GM12873 (cell line): ENCODE measurements around the gene VSTM4.

ENCODE experiments used
- TF ChIP-seq, protein P1 (sequence below): IDR thresholded peaks from 2 replicates; pipeline ENCODE4 v1.5.1; 2012; ENCODE audit warnings: low read depth, mild to moderate bottlenecking, moderate library complexity, low read length, control low read depth; ENCODE audit not compliant: insufficient read depth; ENCODE audit errors: missing control alignments

VSTM4 gene

DNA sequence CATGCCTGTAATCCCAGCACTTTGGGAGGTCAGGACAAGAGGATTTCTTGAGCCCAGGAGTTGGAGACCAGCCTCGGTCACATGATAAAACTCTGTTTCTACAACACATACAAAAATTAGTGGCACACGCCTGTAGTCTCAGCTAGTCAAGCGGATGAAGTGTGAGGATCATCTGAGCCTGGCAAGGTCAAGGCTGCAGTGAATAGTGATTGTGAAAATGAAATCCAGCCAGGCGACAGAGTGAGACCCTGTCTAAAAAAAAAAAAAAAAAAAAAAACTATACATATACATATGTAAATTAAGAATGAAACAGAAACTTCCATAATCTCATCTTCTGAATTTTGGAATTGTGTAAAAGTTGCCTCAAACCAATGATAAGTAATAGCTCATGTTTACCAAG is 36.7 kb upstream of the VSTM4 start:
- TF ChIP-seq, protein P1, sequence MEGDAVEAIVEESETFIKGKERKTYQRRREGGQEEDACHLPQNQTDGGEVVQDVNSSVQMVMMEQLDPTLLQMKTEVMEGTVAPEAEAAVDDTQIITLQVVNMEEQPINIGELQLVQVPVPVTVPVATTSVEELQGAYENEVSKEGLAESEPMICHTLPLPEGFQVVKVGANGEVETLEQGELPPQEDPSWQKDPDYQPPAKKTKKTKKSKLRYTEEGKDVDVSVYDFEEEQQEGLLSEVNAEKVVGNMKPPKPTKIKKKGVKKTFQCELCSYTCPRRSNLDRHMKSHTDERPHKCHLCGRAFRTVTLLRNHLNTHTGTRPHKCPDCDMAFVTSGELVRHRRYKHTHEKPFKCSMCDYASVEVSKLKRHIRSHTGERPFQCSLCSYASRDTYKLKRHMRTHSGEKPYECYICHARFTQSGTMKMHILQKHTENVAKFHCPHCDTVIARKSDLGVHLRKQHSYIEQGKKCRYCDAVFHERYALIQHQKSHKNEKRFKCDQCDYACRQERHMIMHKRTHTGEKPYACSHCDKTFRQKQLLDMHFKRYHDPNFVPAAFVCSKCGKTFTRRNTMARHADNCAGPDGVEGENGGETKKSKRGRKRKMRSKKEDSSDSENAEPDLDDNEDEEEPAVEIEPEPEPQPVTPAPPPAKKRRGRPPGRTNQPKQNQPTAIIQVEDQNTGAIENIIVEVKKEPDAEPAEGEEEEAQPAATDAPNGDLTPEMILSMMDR, result no peak

DNA sequence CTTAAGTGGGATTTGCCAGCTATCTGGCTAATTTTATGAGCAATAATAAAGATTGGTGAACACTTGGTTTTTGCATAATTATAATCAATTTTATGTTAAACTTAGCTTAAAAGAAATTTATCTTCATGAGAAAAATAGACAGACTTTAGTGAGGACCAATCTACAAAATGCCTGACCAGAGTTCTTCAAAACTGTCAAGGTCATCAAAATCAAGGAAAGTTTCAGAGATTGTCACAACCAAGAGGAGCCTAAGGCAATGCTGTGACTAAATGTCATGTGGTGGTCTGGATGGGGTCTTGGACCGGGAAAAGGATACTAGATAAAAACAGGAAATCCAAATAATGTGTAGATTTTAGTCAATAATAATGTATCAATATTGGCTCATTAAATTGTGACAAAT is 36.2 kb upstream of the VSTM4 start:
- TF ChIP-seq, protein P1, result no peak

DNA sequence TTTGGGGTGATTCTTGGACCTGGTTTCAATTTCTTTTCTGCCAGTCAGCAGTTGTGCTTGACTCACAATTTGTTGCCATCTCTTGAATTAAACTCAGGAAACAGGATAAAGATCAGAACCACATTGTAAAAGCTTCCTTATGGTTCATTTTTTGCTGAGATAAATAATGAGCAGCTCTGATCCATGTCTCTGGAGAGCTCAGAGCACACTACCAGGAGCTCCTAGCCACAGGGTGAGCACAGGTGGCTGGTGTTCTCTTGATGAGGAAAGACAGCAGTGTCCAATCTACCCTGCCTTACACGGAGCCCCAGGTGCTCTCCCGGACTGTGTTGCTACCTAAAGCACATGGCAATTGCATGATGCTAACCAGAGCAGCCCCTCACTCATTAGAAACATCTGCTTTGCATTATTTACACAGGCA is 35.7 kb upstream of the VSTM4 start:
- TF ChIP-seq, protein P1, result no peak

DNA sequence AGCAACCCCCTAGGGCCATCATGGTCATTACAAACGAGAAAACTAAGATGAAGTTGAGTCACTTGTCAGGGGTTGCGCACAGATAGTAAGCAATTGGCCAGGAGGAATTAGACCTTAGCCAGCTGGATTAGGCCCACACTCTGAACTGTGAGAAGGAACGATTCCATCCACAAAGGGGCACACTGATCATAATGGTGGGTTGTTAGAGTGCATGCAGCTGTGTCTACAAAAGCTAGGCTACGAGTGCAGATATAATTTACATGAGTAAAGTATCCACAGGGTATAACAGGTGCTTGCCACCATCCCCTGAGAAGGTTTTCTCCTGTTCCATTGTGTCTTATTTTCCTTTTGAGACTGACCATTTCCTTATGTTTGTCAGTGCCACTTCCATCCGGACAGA is 35.1 kb upstream of the VSTM4 start:
- TF ChIP-seq, protein P1, result no peak

DNA sequence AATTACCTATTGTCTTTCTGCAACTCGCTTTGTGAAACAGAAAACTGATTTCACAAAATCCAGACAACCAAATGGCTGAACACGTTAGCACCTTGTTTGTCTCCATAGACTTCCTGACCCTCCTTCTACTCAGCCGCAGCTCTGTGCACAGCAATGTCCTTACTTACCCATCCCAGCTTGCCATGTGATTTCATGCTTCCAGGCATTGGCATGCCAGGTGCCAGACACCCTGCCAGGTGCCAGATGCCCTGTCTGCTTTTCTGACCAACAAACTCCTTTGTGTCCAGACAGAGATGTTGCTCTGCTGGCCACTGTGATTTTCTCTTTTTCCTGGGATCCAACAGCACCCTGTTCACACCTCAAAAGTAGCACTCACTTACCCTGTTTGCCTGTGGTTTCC is 34.6 kb upstream of the VSTM4 start:
- TF ChIP-seq, protein P1, result no peak

DNA sequence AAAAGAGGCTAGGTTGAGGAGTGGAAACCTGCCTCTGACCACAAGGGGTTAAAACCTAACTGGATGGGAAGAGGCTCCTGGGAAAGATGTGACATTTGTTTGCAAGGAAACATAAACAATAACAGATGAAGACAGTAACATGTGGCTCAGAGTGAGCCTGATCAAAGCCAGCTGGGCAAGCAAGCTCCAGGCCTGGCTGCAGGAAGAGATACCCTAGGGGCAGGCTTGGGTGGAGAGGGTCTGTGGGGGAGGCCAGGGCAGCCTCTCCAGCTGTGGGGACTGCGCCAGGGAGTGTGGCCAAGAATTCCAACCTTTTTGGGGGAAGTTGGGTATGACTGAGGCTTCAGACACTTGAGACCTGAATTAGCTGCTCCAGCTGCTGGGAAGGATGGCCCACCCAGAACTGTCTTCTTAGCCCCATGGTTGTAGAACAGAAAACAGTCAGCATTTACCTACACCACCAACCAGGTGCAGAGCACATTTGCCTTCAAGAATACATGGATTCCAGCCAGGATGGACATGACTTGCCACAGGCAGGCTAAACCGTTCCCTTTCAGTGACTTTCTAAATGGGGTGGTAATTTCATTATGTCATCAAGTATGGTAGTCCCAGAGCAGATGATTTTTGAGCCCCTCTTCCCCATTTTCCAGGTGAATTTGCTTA is 28.9 kb upstream of the VSTM4 start:
- TF ChIP-seq, protein P1, result no peak

DNA sequence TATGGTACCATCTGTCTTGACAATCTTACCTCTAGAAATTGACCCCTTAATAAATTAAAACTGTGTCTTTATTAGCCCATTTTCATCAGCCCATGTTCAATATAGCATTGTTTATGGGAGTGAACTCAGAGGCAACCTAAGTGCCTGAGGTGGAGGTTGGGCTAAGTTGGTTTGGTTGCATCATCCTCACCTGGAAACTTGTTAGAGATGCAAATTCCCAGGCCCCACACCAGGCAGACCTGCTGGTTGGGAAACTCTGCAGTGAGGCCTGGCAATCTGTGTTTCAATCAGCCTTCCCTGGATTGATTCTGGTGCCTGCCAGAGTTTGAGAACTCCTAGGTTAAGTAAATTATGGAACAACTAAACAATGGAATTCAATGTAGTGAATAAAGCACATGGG is 27.9 kb upstream of the VSTM4 start:
- TF ChIP-seq, protein P1, result no peak
